Upper lobe of left lung (tissue), 6 donors: Measurements from ENCODE around the gene MIA3. TPM values are rescaled to one million over a fixed set of nuclear protein-coding genes. Genes with fewer than 3 reads are reported as not detected.
"Not testable (repeated sequence)": the region's sequence is repeated elsewhere in the genome, so short reads cannot be mapped to it uniquely, and the experiment has no call there.

Experiments used
- ATAC-seq, 2 donors: fragments of 200-7000 bp; cut with Tn5 transposase; one replicate each; pipeline ENCODE4 v1.9.1; 2022; ENCODE audit warnings: mild to moderate bottlenecking in 2 of 2, moderate library complexity in 2 of 2; ENCODE audit not compliant: low FRiP score in 2 of 2
- DNase-seq, 2 donors: peaks; one replicate each; pipeline ENCODE4 v3.0.0-alpha.2; 2019 to 2020
- H3K27ac ChIP-seq, 4 donors: fragments of 200-600 bp; sonication (generic); one replicate each; pipeline ENCODE4 v1.5.1; 2016 to 2019
- H3K27me3 ChIP-seq, 4 donors: fragments of 200-600 bp; sonication (generic); one replicate each; pipeline ENCODE4 v1.5.1; 2017 to 2019
- H3K36me3 ChIP-seq, 4 donors: fragments of 200-600 bp; sonication (generic); one replicate each; pipeline ENCODE4 v1.5.1; 2016 to 2019
- H3K4me1 ChIP-seq, 4 donors: fragments of 200-600 bp; sonication (generic); one replicate each; pipeline ENCODE4 v1.5.1; 2018 to 2019
- H3K4me3 ChIP-seq, 4 donors: fragments of 200-600 bp; sonication (generic); one replicate each; pipeline ENCODE4 v1.5.1; 2017 to 2019; ENCODE audit warnings: mild to moderate bottlenecking in 2 of 4, moderate library complexity in 1 of 4
- H3K9me3 ChIP-seq, 4 donors: fragments of 200-600 bp; sonication (generic); one replicate each; pipeline ENCODE4 v1.5.1; 2018 to 2019
- EP300 ChIP-seq, 4 donors: sonication (generic); formaldehyde crosslinking; IDR thresholded peaks; one replicate each; pipeline ENCODE4 v1.5.1; 2017; ENCODE audit warnings: antibody characterized with exemption in 4 of 4, control low read depth in 2 of 4
- POLR2A ChIP-seq, 4 donors: fragments of 450-650 bp; IDR thresholded peaks; one replicate each; pipeline ENCODE4 v1.5.1; 2016 to 2017; ENCODE audit warnings: antibody characterized with exemption in 4 of 4, mild to moderate bottlenecking in 2 of 4
- POLR2AphosphoS5 ChIP-seq, 2 donors: sonication (generic); formaldehyde crosslinking; IDR thresholded peaks; one replicate each; pipeline ENCODE4 v1.5.1; 2017; ENCODE audit warnings: antibody characterized with exemption in 2 of 2
- WGBS, 2 donors: methylation state at CpG; one replicate each; pipeline ENCODE4 v1.1.5; 2017 to 2018; 5-methylcytosine and 5-hydroxymethylcytosine counted together
- total RNA-seq, 6 donors: library from RNA; depleted of rRNA in 4 of 6; stranded (reverse); fragments of >200 nt in 4 of 6; gene quantifications; one replicate each; pipeline versions ENCODE4 v1.1.0 to v1.2.1, GENCODE V29; 2016 to 2021
- TF ChIP-seq, protein P1 (sequence below), 6 experiments: fragments of 450-650 bp in 4 of 6; fragments of 200-600 bp in 2 of 6; sonication (generic) in 2 of 6; IDR thresholded peaks; one replicate each; pipeline ENCODE4 v1.5.1; 2016 to 2019; ENCODE audit warnings: antibody characterized with exemption in 6 of 6
- donor health status: DM: no; HTN: no; CAD: no; lungs with moderate emphysema.
- donor health status: DM: no; HTN: yes; CAD: no; lungs with severe emphysema.

Gene MIA3
- total RNA-seq, 6 donors from 2014 or later: 29.6 to 76.0 (median 58.2) TPM

DNA sequence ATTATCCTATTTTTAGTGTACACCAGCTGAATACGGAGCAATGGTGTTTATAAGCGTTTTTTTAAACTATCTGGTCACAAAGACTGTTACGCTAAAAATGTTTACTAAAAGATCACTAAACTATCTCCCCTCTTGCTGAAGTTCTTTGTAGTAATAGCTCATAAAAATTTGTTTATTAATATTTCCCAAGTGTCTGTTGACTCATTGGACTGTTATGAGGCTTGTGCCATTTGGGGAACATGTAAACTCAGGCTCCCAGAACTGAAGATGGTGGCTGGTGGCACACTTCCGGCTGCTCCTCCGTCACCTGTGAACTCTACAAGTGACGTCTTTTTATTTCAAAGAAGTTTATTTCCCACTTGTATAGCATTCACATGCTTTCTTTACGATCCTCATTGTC is 48.1 kb downstream of the MIA3 start:
- H3K4me3 ChIP-seq: no peak overlapping the region
- TF ChIP-seq EP300 (IDR thresholded peaks at IDR 0.05) (no peak), POLR2A (IDR thresholded peaks at IDR 0.05) (no peak), POLR2AphosphoS5 (IDR thresholded peaks at IDR 0.05) (no peak)
- TF ChIP-seq, protein P1, sequence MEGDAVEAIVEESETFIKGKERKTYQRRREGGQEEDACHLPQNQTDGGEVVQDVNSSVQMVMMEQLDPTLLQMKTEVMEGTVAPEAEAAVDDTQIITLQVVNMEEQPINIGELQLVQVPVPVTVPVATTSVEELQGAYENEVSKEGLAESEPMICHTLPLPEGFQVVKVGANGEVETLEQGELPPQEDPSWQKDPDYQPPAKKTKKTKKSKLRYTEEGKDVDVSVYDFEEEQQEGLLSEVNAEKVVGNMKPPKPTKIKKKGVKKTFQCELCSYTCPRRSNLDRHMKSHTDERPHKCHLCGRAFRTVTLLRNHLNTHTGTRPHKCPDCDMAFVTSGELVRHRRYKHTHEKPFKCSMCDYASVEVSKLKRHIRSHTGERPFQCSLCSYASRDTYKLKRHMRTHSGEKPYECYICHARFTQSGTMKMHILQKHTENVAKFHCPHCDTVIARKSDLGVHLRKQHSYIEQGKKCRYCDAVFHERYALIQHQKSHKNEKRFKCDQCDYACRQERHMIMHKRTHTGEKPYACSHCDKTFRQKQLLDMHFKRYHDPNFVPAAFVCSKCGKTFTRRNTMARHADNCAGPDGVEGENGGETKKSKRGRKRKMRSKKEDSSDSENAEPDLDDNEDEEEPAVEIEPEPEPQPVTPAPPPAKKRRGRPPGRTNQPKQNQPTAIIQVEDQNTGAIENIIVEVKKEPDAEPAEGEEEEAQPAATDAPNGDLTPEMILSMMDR (IDR thresholded peaks at IDR 0.05): no peak
- DNase-seq: no peak
- no peak overlapping the region for H3K27ac ChIP-seq
- ATAC-seq: no peak
- no peaks in the 10 kb centered on the region for H3K9me3 ChIP-seq
- H3K36me3 ChIP-seq: peaks cover 33 to 76% (median 58%) of the 10 kb centered on the region in 4 donors
- H3K4me1 ChIP-seq: no peaks in the 10 kb centered on the region
- H3K27me3 ChIP-seq: no peaks in the 10 kb centered on the region
- 79 to 89% methylated on average over 7 of the region's 7 CpGs for WGBS, 2 donors

DNA sequence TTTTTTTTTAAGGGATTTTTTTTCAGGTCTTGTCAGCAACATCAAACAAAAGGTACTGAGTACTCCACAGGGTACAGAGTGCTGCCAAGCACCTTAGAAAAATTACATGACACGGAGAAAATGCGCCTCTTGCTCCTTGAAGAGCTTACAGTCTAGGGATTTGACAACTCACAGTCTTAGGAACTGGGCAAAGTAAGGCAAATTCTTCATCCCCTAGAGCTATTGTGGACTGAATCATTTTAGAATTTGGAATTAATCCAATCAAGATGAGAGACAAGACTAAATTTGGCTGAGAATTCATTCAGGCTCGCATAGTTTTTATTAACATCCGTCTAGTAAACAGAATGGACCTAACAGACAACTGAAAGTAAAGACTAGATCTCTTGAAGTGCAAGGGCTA is 50.3 kb downstream of the MIA3 start:
- H3K27ac ChIP-seq, ATAC-seq, H3K27me3 ChIP-seq, DNase-seq, H3K4me1 ChIP-seq, H3K9me3 ChIP-seq, H3K4me3 ChIP-seq: not testable (repeated sequence)
- 40 to 79% methylated on average over 1 to 2 of the region's 4 CpGs for WGBS, 2 donors
- H3K36me3 ChIP-seq: peaks cover 33 to 76% (median 51%) of the 10 kb centered on the region in 4 donors

DNA sequence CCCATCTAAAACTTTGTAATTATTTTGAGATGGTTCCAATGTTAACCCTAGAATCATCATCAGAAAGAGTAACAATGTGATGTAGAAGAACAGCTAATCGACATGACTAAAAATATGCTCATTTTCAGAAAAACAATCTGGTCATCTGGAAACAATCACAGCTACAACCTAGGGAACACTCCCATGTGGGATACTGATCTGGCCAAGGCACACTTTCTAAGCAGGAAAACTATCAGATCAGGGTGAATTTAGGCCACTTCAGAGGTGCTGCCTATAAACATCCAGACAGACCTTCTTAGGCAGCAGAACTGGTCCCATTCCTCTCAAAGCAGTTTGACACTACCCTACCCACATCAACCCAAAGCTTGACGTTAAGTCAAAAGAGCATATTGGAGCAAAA is 51.2 kb downstream of the MIA3 start:
- not testable (repeated sequence) for DNase-seq, ATAC-seq, H3K4me3 ChIP-seq, H3K4me1 ChIP-seq, H3K27me3 ChIP-seq, H3K27ac ChIP-seq, H3K9me3 ChIP-seq
- 80 to 100% methylated on average over 1 of the region's 2 CpGs for whole genome bisulfite sequencing, 2 donors
- peaks cover 24 to 76% (median 47%) of the 10 kb centered on the region in 4 donors for H3K36me3 ChIP-seq

DNA sequence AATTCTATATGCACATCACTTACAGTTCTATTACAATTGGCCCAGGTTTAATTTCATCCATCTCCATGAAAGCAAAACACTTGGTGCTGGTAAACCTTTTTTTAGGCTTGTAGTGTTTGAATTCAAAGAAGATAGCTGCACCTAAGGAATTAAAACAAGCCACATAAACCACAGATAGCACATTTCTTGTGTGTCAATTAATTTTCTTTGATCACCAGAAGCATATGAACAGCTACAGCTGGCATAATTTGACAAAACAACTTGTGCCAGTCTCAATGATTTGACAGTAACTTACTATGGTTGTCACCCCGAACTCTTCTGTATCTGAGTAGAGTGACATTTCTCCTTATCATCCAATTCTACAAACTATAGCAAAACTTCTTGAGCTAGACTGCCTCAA is 52.2 kb downstream of the MIA3 start:
- TF ChIP-seq EP300 (IDR thresholded peaks at IDR 0.05) (no peak), POLR2A (IDR thresholded peaks at IDR 0.05) (no peak), POLR2AphosphoS5 (IDR thresholded peaks at IDR 0.05) (no peak)
- TF ChIP-seq, protein P1 (IDR thresholded peaks at IDR 0.05): no peak
- H3K36me3 ChIP-seq: peaks cover 24 to 76% (median 43%) of the 10 kb centered on the region in 4 donors
- no peaks in the 10 kb centered on the region for H3K27me3 ChIP-seq
- H3K9me3 ChIP-seq: no peaks in the 10 kb centered on the region
- ATAC-seq (no peak), DNase-seq (no peak)
- H3K27ac ChIP-seq: no peak overlapping the region
- no peak overlapping the region for H3K4me3 ChIP-seq
- WGBS, 2 donors: 84 to 100% methylated on average over 1 of the region's 1 CpG
- no peaks in the 10 kb centered on the region for H3K4me1 ChIP-seq

DNA sequence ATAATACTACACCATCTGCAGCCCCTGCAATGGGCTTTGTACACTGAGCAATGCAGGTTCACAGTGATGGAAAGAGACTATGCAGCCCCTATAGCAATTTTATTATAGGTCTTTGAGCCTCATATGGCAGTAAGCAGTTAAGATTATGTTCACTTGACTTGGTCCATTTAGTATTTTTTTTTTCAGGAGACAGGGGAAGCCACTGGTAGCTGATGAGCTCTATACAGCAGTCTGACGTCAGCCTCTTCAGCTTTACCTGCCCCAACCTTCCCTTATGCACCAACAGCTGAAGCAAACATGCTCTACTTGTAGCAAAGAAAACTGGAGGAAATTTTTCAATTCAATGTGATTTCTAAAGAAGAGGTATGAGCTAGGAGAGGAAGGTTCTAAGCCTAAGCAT is 62.2 kb downstream of the MIA3 start:
- H3K4me1 ChIP-seq: no peaks in the 10 kb centered on the region
- no peak overlapping the region for H3K4me3 ChIP-seq
- TF ChIP-seq EP300 (IDR thresholded peaks at IDR 0.05) (no peak), POLR2A (IDR thresholded peaks at IDR 0.05) (no peak), POLR2AphosphoS5 (IDR thresholded peaks at IDR 0.05) (no peak)
- TF ChIP-seq, protein P1 (IDR thresholded peaks at IDR 0.05): no peak
- peaks cover 2 to 42% (median 17%) of the 10 kb centered on the region in 4 donors for H3K36me3 ChIP-seq
- no peak for DNase-seq
- H3K27ac ChIP-seq: no peak overlapping the region
- H3K9me3 ChIP-seq: no peaks in the 10 kb centered on the region
- WGBS, 2 donors: 88 to 100% methylated on average over 1 of the region's 1 CpG
- H3K27me3 ChIP-seq: no peaks in the 10 kb centered on the region
- no peak for ATAC-seq

DNA sequence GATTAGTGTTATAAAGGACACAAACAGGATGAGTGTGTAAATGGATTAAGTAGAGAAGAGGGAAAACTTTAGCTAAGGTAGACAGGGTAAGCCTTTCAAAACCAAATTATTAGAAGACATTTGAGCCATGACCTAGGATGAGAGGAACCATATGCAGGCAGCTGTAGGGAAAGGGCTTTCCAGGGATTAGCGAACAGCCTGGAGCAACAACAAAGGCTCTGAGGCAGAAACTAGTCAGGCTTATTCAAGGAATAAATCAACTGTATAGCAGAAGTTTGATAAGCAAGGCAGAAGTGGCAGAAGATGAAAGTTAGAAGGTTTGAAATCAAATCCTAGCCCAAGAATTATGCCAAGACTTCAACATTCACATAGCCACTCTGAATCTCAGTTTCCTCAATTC is 73.1 kb downstream of the MIA3 start:
- no peaks in the 10 kb centered on the region for H3K4me1 ChIP-seq

More for the DNA sequence above, 73.1 kb downstream of the MIA3 start:
- Histone ChIP-seq H3K9me3 (no peaks in the 10 kb centered on the region), H3K4me3 (no peak overlapping the region), H3K36me3 (peaks cover 8 to 42% (median 11%) of the 10 kb centered on the region in 4 donors), H3K27me3 (no peaks in the 10 kb centered on the region), H3K27ac (no peak overlapping the region)
- 92 to 96% methylated on average over 1 of the region's 1 CpG for WGBS, 2 donors
- no peak for TF ChIP-seq POLR2AphosphoS5 (IDR thresholded peaks at IDR 0.05)
- TF ChIP-seq, protein P1 (IDR thresholded peaks at IDR 0.05): no peak
- no peak for TF ChIP-seq POLR2A (IDR thresholded peaks at IDR 0.05)
- no peak for TF ChIP-seq EP300 (IDR thresholded peaks at IDR 0.05)
- DNase-seq (no peak), ATAC-seq (no peak)
